GM12892 (cell line): Measurements from ENCODE around the gene CDK19.

Experiments used
- POLR2A ChIP-seq: IDR thresholded peaks from 2 replicates; pipeline ENCODE4 v1.6.1; 2011; ENCODE audit warnings: low read depth, low read length, control low read depth
- POLR2AphosphoS5 ChIP-seq: IDR thresholded peaks from 2 replicates; pipeline ENCODE4 v1.6.1; 2011; ENCODE audit warnings: low read depth, low read length, control low read depth

DNA sequence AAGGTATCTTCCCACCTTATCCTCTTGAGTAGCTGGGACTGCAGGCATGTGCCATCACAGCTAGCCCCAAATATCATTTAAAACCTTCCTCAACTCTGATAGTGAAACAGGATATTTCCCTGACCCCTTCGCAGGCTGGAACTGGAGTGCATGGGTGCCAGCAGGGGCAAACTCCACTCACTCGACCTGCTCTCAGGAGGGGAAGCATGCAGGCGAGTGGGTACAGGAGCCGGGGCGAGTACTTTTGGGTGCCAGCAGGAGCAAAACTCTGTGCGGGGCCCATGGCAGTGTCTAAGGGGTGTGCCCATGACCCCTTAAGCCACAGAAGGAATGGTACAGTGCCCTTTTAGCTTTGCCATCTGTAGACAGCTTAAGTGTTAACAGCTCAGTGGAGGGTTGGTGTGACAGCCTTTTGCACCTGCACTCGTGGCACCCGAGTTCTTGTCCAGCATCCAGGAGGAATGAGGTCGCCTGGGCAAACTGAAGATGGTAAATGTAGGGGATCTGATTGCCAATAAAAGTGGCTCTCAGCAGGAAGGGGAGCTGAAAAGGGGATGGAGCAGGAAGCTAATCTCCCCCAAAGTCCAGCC, 155.1 kb downstream of the CDK19 start:
- TF ChIP-seq POLR2A (no peak), POLR2AphosphoS5 (no peak)
